Lung (tissue), 12 donors: ENCODE results near the gene CSMD2. TPM values are rescaled to one million over a fixed set of nuclear protein-coding genes. Genes with fewer than 3 reads are reported as not detected.

ENCODE experiments used
- ATAC-seq: fragments of 200-7000 bp; cut with Tn5 transposase; one replicate; pipeline ENCODE4 v1.9.1; 2020; ENCODE audit warnings: moderate number of reproducible peaks; ENCODE audit not compliant: insufficient read depth, low FRiP score
- DNase-seq, 3 donors: peaks; one replicate each; pipeline ENCODE4 v3.0.0-alpha.2; 2013 to 2017
- H3K27ac ChIP-seq, 2 donors: one replicate each; pipeline ENCODE4 v1.5.1; 2013; ENCODE audit warnings: mild to moderate bottlenecking in 2 of 2, moderate library complexity in 2 of 2, control low read depth in 1 of 2, inconsistent platforms in 1 of 2, low read depth in 1 of 2, low read length in 1 of 2
- H3K27me3 ChIP-seq, 3 donors: one replicate each; pipeline ENCODE4 v1.5.1; 2013; ENCODE audit warnings: low read length in 2 of 3; ENCODE audit not compliant: control insufficient read depth in 3 of 3, insufficient read depth in 3 of 3
- H3K36me3 ChIP-seq, 4 donors: one replicate each; pipeline ENCODE4 v1.5.1; 2013; ENCODE audit warnings: low read length in 4 of 4, mild to moderate bottlenecking in 1 of 4, moderate library complexity in 1 of 4; ENCODE audit not compliant: control insufficient read depth in 4 of 4, insufficient read depth in 4 of 4
- H3K4me1 ChIP-seq, 5 donors: one replicate each; pipeline ENCODE4 v1.5.1; 2013; ENCODE audit warnings: low read length in 5 of 5, mild to moderate bottlenecking in 2 of 5, moderate library complexity in 1 of 5; ENCODE audit not compliant: control insufficient read depth in 5 of 5, insufficient read depth in 5 of 5
- H3K4me3 ChIP-seq: one replicate; pipeline ENCODE4 v1.5.1; 2013; ENCODE audit warnings: mild to moderate bottlenecking, control low read depth, moderate library complexity
- H3K9ac ChIP-seq, 2 donors: one replicate each; pipeline ENCODE4 v1.5.1; 2013; ENCODE audit warnings: low read length in 2 of 2, control low read depth in 1 of 2; ENCODE audit not compliant: insufficient read depth in 1 of 2
- H3K9me3 ChIP-seq, 4 donors: one replicate each; pipeline ENCODE4 v1.5.1; 2013; ENCODE audit warnings: low read length in 3 of 4, mild to moderate bottlenecking in 1 of 4, moderate library complexity in 1 of 4; ENCODE audit not compliant: control insufficient read depth in 4 of 4, insufficient read depth in 3 of 4
- CTCF ChIP-seq: IDR thresholded peaks from 2 replicates; pipeline ENCODE4 v1.5.1; 2012; ENCODE audit warnings: mild to moderate bottlenecking; ENCODE audit errors: control extremely low read depth, extremely low read depth
- WGBS, 2 donors: extraction: QIAGEN DNeasy Blood & Tissue Kit; methylation state at CpG; one replicate each; pipeline ENCODE4 v1.1.7; 2013; 5-methylcytosine and 5-hydroxymethylcytosine counted together
- polyA plus RNA-seq, 2 donors: library from polyadenylated mRNA; stranded (reverse); fragments of 200-250 nt; gene quantifications; one replicate each; pipeline ENCODE4 v1.2.1, GENCODE V29; 2013
- total RNA-seq, 2 donors: library from RNA; depleted of rRNA in 1 of 2; stranded (reverse); fragments of >200 nt in 1 of 2; gene quantifications; one replicate each; pipeline ENCODE4 v1.2.1, GENCODE V29; 2014 to 2021
- donor health status: control.
- donor health status: control.
- donor health status: Bipolar disorder and iron deficiency.
- donor health status: healthy.
- donor health status: DM: yes; HTN: yes; CAD: no.

The CSMD2 gene
- total and polyA plus RNA-seq, 4 donors: 0.11 to 1.2 (median 0.39) TPM

- peak; percentile 95 for ATAC-seq
- peak within 1 kb of the TSS; percentile 68 to 86 for H3K27ac ChIP-seq
Measured at GRCh38 chr1:33472269-33472980, 692.6 kb downstream of the CSMD2 start, which contains the start of gene ZSCAN20. Gene ZSCAN20, plus strand, starts transcription at chr1:33472645. Its CDS starts 6,644 bp downstream, at chr1:33479289.

GRCh38 chr1:33471416-33471815 is 693.6 kb downstream of the CSMD2 start:
- Histone ChIP-seq H3K4me3 (no peak overlapping the region), H3K9ac (no peak overlapping the region), H3K4me1 (peaks cover 0 to 21% (median 12%) of the 10 kb centered on the region in 5 donors), H3K9me3 (no peaks in the 10 kb centered on the region), H3K36me3 (no peaks in the 10 kb centered on the region), H3K27me3 (no peaks in the 10 kb centered on the region), H3K27ac (peak overlapping the region in 1 of 2 donors; percentile 22)
- no peak for TF ChIP-seq CTCF
- ATAC-seq: no peak
- 92 to 94% methylated on average over 4 of the region's 4 CpGs for whole genome bisulfite sequencing, 2 donors
- no peak for DNase-seq

More at GRCh38 chr1:33472269-33472980, 692.6 kb downstream of the CSMD2 start, which contains the start of gene ZSCAN20:
- peak; percentile 99 for DNase-seq
- H3K4me1 ChIP-seq: peaks cover 0 to 17% (median 12%) of the 10 kb centered on the region in 5 donors
- TF ChIP-seq CTCF: no peak
- no peaks in the 10 kb centered on the region for H3K36me3 ChIP-seq
- H3K27me3 ChIP-seq: no peaks in the 10 kb centered on the region
- peak within 1 kb of the TSS; percentile 72 to 76 for H3K9ac ChIP-seq
- WGBS, 2 donors: 1% methylated on average over 38 of the region's 38 CpGs
- peak within 1 kb of the TSS; percentile 61 for H3K4me3 ChIP-seq
- no peaks in the 10 kb centered on the region for H3K9me3 ChIP-seq

- Histone ChIP-seq H3K4me3 (no peak overlapping the region), H3K4me1 (peaks cover 3 to 27% (median 12%) of the 10 kb centered on the region in 5 donors), H3K9ac (no peak overlapping the region), H3K27ac (peak overlapping the region; percentile 35 to 38), H3K27me3 (no peaks in the 10 kb centered on the region), H3K9me3 (no peaks in the 10 kb centered on the region), H3K36me3 (no peaks in the 10 kb centered on the region)
- ATAC-seq: no peak
- DNase-seq: peak; percentile 84 to 91 (median 89)
- TF ChIP-seq CTCF: peak; percentile 80
- 4 to 5% methylated on average over 11 of the region's 11 CpGs for WGBS, 2 donors
Measured at GRCh38 chr1:33470495-33471012, 694.5 kb downstream of the CSMD2 start.
